WERI-Rb-1 (cell line): Measurements from ENCODE around the gene B3GNT8.

Experiments
- DNase-seq: peaks from one replicate; pipeline ENCODE4 v3.0.0-alpha.2; 2020
- H3K27ac ChIP-seq: fragments of 250-450 bp; sonication (Bioruptor Pico); 2 replicates; pipeline ENCODE4 v1.5.1; 2020; ENCODE audit warnings: mild to moderate bottlenecking, moderate library complexity
- H3K27me3 ChIP-seq: fragments of 250-450 bp; sonication (Bioruptor Pico); 2 replicates; pipeline ENCODE4 v1.5.1; 2021; ENCODE audit warnings: mild to moderate bottlenecking, low read depth, moderate library complexity; ENCODE audit not compliant: insufficient read depth, severe bottlenecking
- H3K36me3 ChIP-seq: fragments of 250-450 bp; sonication (Bioruptor Pico); 2 replicates; pipeline ENCODE4 v1.5.1; 2020; ENCODE audit warnings: mild to moderate bottlenecking, moderate library complexity
- H3K4me3 ChIP-seq: 2 replicates; pipeline ENCODE4 v1.5.1; 2011; ENCODE audit warnings: low read depth, mild to moderate bottlenecking, control low read depth, low read length
- H3K9me3 ChIP-seq: fragments of 250-450 bp; sonication (Bioruptor Pico); 2 replicates; pipeline ENCODE4 v1.5.1; 2021; ENCODE audit warnings: mild to moderate bottlenecking, moderate library complexity; ENCODE audit not compliant: severe bottlenecking
- CTCF ChIP-seq: IDR thresholded peaks from 2 replicates; pipeline ENCODE4 v1.5.1; 2011; ENCODE audit warnings: low read depth, mild to moderate bottlenecking, control low read depth, inconsistent platforms, low read length

B3GNT8 gene

GRCh38 chr19:41425174-41426115 is 1.7 kb downstream of the B3GNT8 start:
- Histone ChIP-seq H3K27me3 (no peaks in the 10 kb centered on the region), H3K4me3 (no peak overlapping the region), H3K27ac (no peak overlapping the region), H3K36me3 (peaks cover 13% of the 10 kb centered on the region), H3K9me3 (no peaks in the 10 kb centered on the region)
- no peak for DNase-seq
- no peak for TF ChIP-seq CTCF

- TF ChIP-seq CTCF, result no peak
- DNase-seq, result no peak
- no peak overlapping the region for H3K4me3 ChIP-seq
- H3K27me3 ChIP-seq, result no peaks in the 10 kb centered on the region
- H3K9me3 ChIP-seq, result no peaks in the 10 kb centered on the region
- H3K36me3 ChIP-seq, result peaks cover 19% of the 10 kb centered on the region
- H3K27ac ChIP-seq, result no peak overlapping the region
Observed at GRCh38 chr19:41424335-41425173, 2.6 kb downstream of the B3GNT8 start.

- no peak for DNase-seq
- H3K9me3 ChIP-seq, result no peaks in the 10 kb centered on the region
- no peak for TF ChIP-seq CTCF
- no peaks in the 10 kb centered on the region for H3K27me3 ChIP-seq
- H3K4me3 ChIP-seq, result no peak overlapping the region
- no peak overlapping the region for H3K27ac ChIP-seq
- H3K36me3 ChIP-seq, result peaks cover 24% of the 10 kb centered on the region
Observed at GRCh38 chr19:41422955-41423354, 4.2 kb downstream of the B3GNT8 start.

GRCh38 chr19:41422456-41422855 is 4.7 kb downstream of the B3GNT8 start:
- Histone ChIP-seq H3K4me3 (no peak overlapping the region), H3K9me3 (no peaks in the 10 kb centered on the region), H3K36me3 (peaks cover 24% of the 10 kb centered on the region), H3K27ac (no peak overlapping the region), H3K27me3 (no peaks in the 10 kb centered on the region)
- no peak for TF ChIP-seq CTCF
- DNase-seq, result no peak

- Histone ChIP-seq H3K36me3 (peaks cover 24% of the 10 kb centered on the region), H3K4me3 (no peak overlapping the region), H3K27me3 (no peaks in the 10 kb centered on the region), H3K9me3 (no peaks in the 10 kb centered on the region), H3K27ac (no peak overlapping the region)
- no peak for DNase-seq
- no peak for TF ChIP-seq CTCF
Observed at GRCh38 chr19:41421973-41422372, 5.2 kb downstream of the B3GNT8 start.
